H1 (cell line): Measurements from ENCODE around the gene LHFPL3. TPM values are rescaled to one million over a fixed set of nuclear protein-coding genes. Genes with fewer than 3 reads are reported as not detected.

Experiments
- CTCF ChIA-PET: fragments of 300-600 bp; sonication (Branson Sonifier 250); formaldehyde crosslinking; loops from one replicate; lab custom pipeline; 2021; ENCODE audit not compliant: partially characterized antibody; lab: Charles Lee
- POLR2A ChIA-PET: fragments of 300-600 bp; sonication (Branson Sonifier 250); formaldehyde crosslinking; loops from one replicate; lab custom pipeline; 2021; ENCODE audit warnings: inconsistent platforms; ENCODE audit not compliant: partially characterized antibody; lab: Charles Lee
- DNase-seq, 2 experiments: peaks; one replicate each; pipeline versions ENCODE4 v3.0.0 to v3.0.0-alpha.2; 2010 to 2022; ENCODE audit warnings: low spot score in 2 of 2, low read depth in 1 of 2, mixed read lengths in 1 of 2
- FAIRE-seq: peaks from 2 replicates; lab custom pipeline; 2011; peaks lifted over from hg19 to GRCh38; lab: Jason Lieb, UNC
- H2AFZ ChIP-seq: 2 replicates; pipeline ENCODE4 v1.8.1; 2012; ENCODE audit warnings: low read length, inconsistent platforms
- H2AK5ac ChIP-seq: 2 replicates; pipeline ENCODE4 v1.6.1; 2013; ENCODE audit warnings: low read depth, low read length
- H2BK120ac ChIP-seq: replicated peaks from 2 replicates; pipeline ENCODE3; 2013; ENCODE audit warnings: low read depth, low read length, inconsistent platforms
- H2BK12ac ChIP-seq: 2 replicates; pipeline ENCODE4 v1.6.1; 2013; ENCODE audit warnings: low read depth, low read length
- H2BK15ac ChIP-seq: 2 replicates; pipeline ENCODE4 v1.6.1; 2013; ENCODE audit warnings: low read length
- H2BK20ac ChIP-seq: 2 replicates; pipeline ENCODE4 v1.6.1; 2013; ENCODE audit warnings: low read length
- H2BK5ac ChIP-seq: 2 replicates; pipeline ENCODE4 v1.6.1; 2013; ENCODE audit warnings: low read depth, low read length
- H3K14ac ChIP-seq: 2 replicates; pipeline ENCODE4 v1.6.1; 2013; ENCODE audit warnings: inconsistent platforms; ENCODE audit not compliant: insufficient read length
- H3K18ac ChIP-seq: 2 replicates; pipeline ENCODE4 v1.6.1; 2013; ENCODE audit warnings: low read length; ENCODE audit errors: extremely low read depth
- H3K23ac ChIP-seq: 2 replicates; pipeline ENCODE4 v1.6.1; 2013; ENCODE audit warnings: inconsistent platforms; ENCODE audit not compliant: insufficient read length
- H3K23me2 ChIP-seq: 2 replicates; pipeline ENCODE4 v1.6.1; 2013; ENCODE audit warnings: low read depth, low read length
- H3K27ac ChIP-seq: 2 replicates; pipeline ENCODE4 v1.6.1; 2011; ENCODE audit warnings: low read depth, low read length, inconsistent platforms
- H3K27me3 ChIP-seq, 4 experiments: replicated peaks in 1 of 4; 1 replicate in 1 of 4; 2 replicates in 3 of 4; pipeline versions ENCODE4 v1.6.1 to v1.8.1; 2011 to 2013; ENCODE audit warnings: low read length in 3 of 4, mild to moderate bottlenecking in 3 of 4, inconsistent platforms in 2 of 4, mixed read lengths in 2 of 4, moderate library complexity in 1 of 4; ENCODE audit not compliant: control insufficient read depth in 3 of 4, insufficient read depth in 3 of 4; ENCODE audit errors: extremely low read depth in 1 of 4
- H3K36me3 ChIP-seq, 4 experiments: 2 replicates each; pipeline versions ENCODE4 v1.6.1 to v1.8.1; 2011 to 2013; ENCODE audit warnings: mild to moderate bottlenecking in 4 of 4, low read length in 3 of 4, moderate library complexity in 2 of 4, control low read depth in 1 of 4, inconsistent platforms in 1 of 4; ENCODE audit not compliant: insufficient read depth in 4 of 4, control insufficient read depth in 2 of 4
- H3K4ac ChIP-seq: replicated peaks from 2 replicates; pipeline ENCODE3; 2013; ENCODE audit warnings: low read length, low read depth, mixed read lengths, inconsistent platforms; ENCODE audit not compliant: insufficient read length
- H3K4me1 ChIP-seq, 4 experiments: replicated peaks in 1 of 4; 1 replicate in 1 of 4; 2 replicates in 3 of 4; pipeline versions ENCODE4 v1.6.1 to v1.8.1; 2011 to 2013; ENCODE audit warnings: low read length in 3 of 4, inconsistent platforms in 2 of 4, mixed read lengths in 1 of 4; ENCODE audit not compliant: insufficient read depth in 4 of 4, control insufficient read depth in 3 of 4
- H3K4me2 ChIP-seq, 2 experiments: 2 replicates each; pipeline versions ENCODE4 v1.6.1 to v1.8.1; 2011 to 2013; ENCODE audit warnings: low read depth in 2 of 2, low read length in 2 of 2, control low read depth in 1 of 2, inconsistent platforms in 1 of 2, mild to moderate bottlenecking in 1 of 2; ENCODE audit not compliant: insufficient read depth in 1 of 2
- H3K4me3 ChIP-seq, 4 experiments: fragments of 200-600, 300-600 bp in 1 of 4; sonication (generic), shearing (Covaris generic), sonication (Bioruptor Twin) in 1 of 4; 2 replicates each; pipeline versions ENCODE4 v1.5.1 to v1.8.1; 2011 to 2016; ENCODE audit warnings: low read length in 4 of 4, low read depth in 3 of 4, control low read depth in 2 of 4, inconsistent platforms in 2 of 4, mild to moderate bottlenecking in 2 of 4, mixed read lengths in 1 of 4, moderate library complexity in 1 of 4; ENCODE audit not compliant: insufficient read depth in 2 of 4; ENCODE audit errors: extremely low read depth in 1 of 4
- H3K56ac ChIP-seq: replicated peaks from 2 replicates; pipeline ENCODE3; 2013; ENCODE audit warnings: low read depth, mild to moderate bottlenecking, mixed read lengths, low read length, inconsistent platforms; ENCODE audit not compliant: insufficient read length
- H3K79me1 ChIP-seq: 2 replicates; pipeline ENCODE4 v1.6.1; 2013; ENCODE audit warnings: low read depth, low read length, control low read depth
- H3K79me2 ChIP-seq, 2 experiments: 2 replicates each; pipeline versions ENCODE4 v1.6.1 to v1.8.1; 2012 to 2013; ENCODE audit warnings: low read length in 2 of 2, mild to moderate bottlenecking in 2 of 2, inconsistent platforms in 1 of 2; ENCODE audit not compliant: insufficient read depth in 2 of 2, control insufficient read depth in 1 of 2
- H3K9ac ChIP-seq, 4 experiments: replicated peaks in 1 of 4; 1 replicate in 1 of 4; 2 replicates in 3 of 4; pipeline versions ENCODE4 v1.6.1 to v1.8.1; 2011 to 2013; ENCODE audit warnings: low read depth in 3 of 4, low read length in 3 of 4, control low read depth in 2 of 4, mild to moderate bottlenecking in 2 of 4, moderate library complexity in 2 of 4, inconsistent platforms in 1 of 4; ENCODE audit errors: extremely low read depth in 1 of 4
- H3K9me3 ChIP-seq, 2 experiments: 2 replicates each; pipeline versions ENCODE4 v1.6.1 to v1.8.1; 2012 to 2013; ENCODE audit warnings: mild to moderate bottlenecking in 2 of 2, moderate library complexity in 2 of 2, control low read depth in 1 of 2, inconsistent platforms in 1 of 2, low read depth in 1 of 2, low read length in 1 of 2, mixed read lengths in 1 of 2; ENCODE audit not compliant: insufficient read depth in 2 of 2
- H4K20me1 ChIP-seq, 2 experiments: replicated peaks in 1 of 2; 2 replicates each; pipeline versions ENCODE3 to v1.8.1; 2011 to 2013; ENCODE audit warnings: inconsistent platforms in 2 of 2, low read length in 2 of 2, mild to moderate bottlenecking in 1 of 2; ENCODE audit not compliant: insufficient read depth in 2 of 2, control insufficient read depth in 1 of 2
- H4K5ac ChIP-seq: 2 replicates; pipeline ENCODE4 v1.6.1; 2013; ENCODE audit warnings: low read length, low read depth, mixed read lengths, inconsistent platforms; ENCODE audit not compliant: insufficient read length
- H4K8ac ChIP-seq: 2 replicates; pipeline ENCODE4 v1.8.0; 2013; ENCODE audit warnings: mild to moderate bottlenecking, moderate library complexity, low read length, inconsistent platforms; ENCODE audit not compliant: insufficient read depth; ENCODE audit errors: extremely low read depth
- H4K91ac ChIP-seq: replicated peaks from 2 replicates; pipeline ENCODE3; 2013; ENCODE audit warnings: low read length, mixed read lengths, inconsistent platforms; ENCODE audit not compliant: insufficient read length
- BCL11A ChIP-seq, 2 experiments: IDR thresholded peaks; one replicate each; pipeline ENCODE4 v1.6.1; 2011; ENCODE audit warnings: low read depth in 2 of 2, low read length in 2 of 2, mild to moderate bottlenecking in 2 of 2
- CREB1 ChIP-seq: IDR thresholded peaks from 2 replicates; pipeline ENCODE4 v1.6.1; 2012; ENCODE audit warnings: inconsistent platforms
- CTBP2 ChIP-seq: IDR thresholded peaks from 2 replicates; pipeline ENCODE4 v1.7.0; 2011; ENCODE audit warnings: borderline replicate concordance, mild to moderate bottlenecking, moderate library complexity, mixed read lengths, low read length; ENCODE audit not compliant: insufficient read depth, insufficient read length
- EGR1 ChIP-seq: IDR thresholded peaks from 2 replicates; pipeline ENCODE4 v1.6.1; 2011; ENCODE audit warnings: low read depth, low read length, borderline replicate concordance
- GABPA ChIP-seq: IDR thresholded peaks from 2 replicates; pipeline ENCODE4 v1.6.1; 2011; ENCODE audit warnings: mild to moderate bottlenecking, low read length, moderate library complexity, borderline replicate concordance; ENCODE audit not compliant: insufficient read depth
- JUN ChIP-seq: IDR thresholded peaks from 2 replicates; pipeline ENCODE4 v1.6.1; 2011; ENCODE audit warnings: low read depth, mild to moderate bottlenecking, improper control_type of control experiment, low read length
- JUND ChIP-seq: IDR thresholded peaks from 2 replicates; pipeline ENCODE4 v1.6.1; 2011; ENCODE audit warnings: mild to moderate bottlenecking, improper control_type of control experiment, low read length
- KDM5A ChIP-seq: fragments of 200-600 bp; IDR thresholded peaks from 2 replicates; pipeline ENCODE4 v1.7.1; 2012; ENCODE audit warnings: mild to moderate bottlenecking, low read length, inconsistent platforms, mixed read lengths
- SIN3A ChIP-seq, 2 experiments: IDR thresholded peaks in 1 of 2; conservative IDR thresholded peaks in 1 of 2; 2 replicates each; pipeline ENCODE4 v1.6.1; 2011 to 2012; ENCODE audit warnings: low read length in 2 of 2, improper control_type of control experiment in 1 of 2, low read depth in 1 of 2, mild to moderate bottlenecking in 1 of 2
- SP4 ChIP-seq: IDR thresholded peaks from 2 replicates; pipeline ENCODE4 v1.6.1; 2012; ENCODE audit warnings: low read length, inconsistent platforms
- SRF ChIP-seq: IDR thresholded peaks from 2 replicates; pipeline ENCODE4 v1.6.1; 2011; ENCODE audit warnings: mild to moderate bottlenecking, low read depth, low read length, moderate library complexity
- SUZ12 ChIP-seq: fragments of 200-600 bp; sonication (generic); IDR thresholded peaks from 2 replicates; pipeline ENCODE4 v1.6.1; 2012; ENCODE audit warnings: mild to moderate bottlenecking, inconsistent platforms, low read length, moderate library complexity, mixed read lengths
- WGBS, 2 experiments: shearing (Covaris generic) in 1 of 2; methylation state at CpG; one replicate each; pipeline versions ENCODE4 v1.1.6 to v1.1.7; 2013 to 2015; ENCODE audit warnings: low lambda C conversion rate in 2 of 2, mixed read lengths in 2 of 2, inconsistent platforms in 1 of 2, low coverage in 1 of 2, missing lambda C conversion rate in 1 of 2; ENCODE audit not compliant: insufficient replicate concordance in 2 of 2, insufficient coverage in 1 of 2, insufficient read length in 1 of 2; ENCODE audit errors: extremely low coverage in 1 of 2, missing lambda C conversion rate in 1 of 2; 5-methylcytosine and 5-hydroxymethylcytosine counted together
- polyA plus RNA-seq, 7 experiments: library from polyadenylated mRNA; depleted of rRNA in 3 of 7; stranded (reverse) in 5 of 7; unstranded in 2 of 7; fragments of >200 nt in 5 of 7; fragments of 200-250 nt in 2 of 7; gene quantifications; 1 replicate in 5 of 7; 2 replicates in 1 of 7; 4 replicates in 1 of 7; pipeline versions ENCODE4 v1.2.1 to v1.2.3, GENCODE V29; 2011 to 2013; ENCODE audit warnings: missing spikeins in 2 of 7, mixed read lengths in 2 of 7
- total RNA-seq: library from RNA; stranded (reverse); fragmentation: NEBNext Ultra II Directional; extraction: Animal tissue kit (Norgen Biotek cat#: 25700); gene quantifications from 2 replicates; pipeline ENCODE4 v1.2.1, GENCODE V29; 2021
- TF ChIP-seq, protein P1 (sequence below): IDR thresholded peaks from 2 replicates; pipeline ENCODE4 v1.6.1; 2012; ENCODE audit warnings: inconsistent platforms
- TF ChIP-seq, protein P2 (sequence below): IDR thresholded peaks from 2 replicates; pipeline ENCODE4 v1.6.1; 2011; ENCODE audit warnings: low read length, improper control_type of control experiment

The LHFPL3 gene
- total and polyA plus RNA-seq, 2 of the 8 experiments (the other 6 are each of a cell fraction or from before 2014, with no cell fraction given): 0.24 to 0.50 TPM

DNA sequence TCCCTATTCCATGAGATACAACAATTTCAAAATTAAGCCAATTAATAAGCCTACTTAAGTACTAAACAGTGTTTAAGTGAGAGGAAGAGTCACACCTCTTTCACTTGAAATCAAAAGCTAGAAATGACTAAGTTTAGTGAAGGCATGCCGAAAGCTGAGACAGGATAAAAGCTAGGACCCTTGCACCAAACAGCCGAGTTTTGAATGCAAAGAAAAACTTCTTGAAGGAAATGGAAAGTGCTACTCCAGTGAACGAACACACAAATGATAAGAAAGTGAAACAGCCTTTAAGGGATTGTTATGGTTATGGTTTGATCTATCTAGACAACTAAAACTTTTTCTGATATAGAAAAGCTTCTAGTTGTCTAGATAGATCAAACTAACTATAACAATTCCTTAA lies 550.2 kb downstream of the LHFPL3 start:
- H3K23me2 ChIP-seq: no peaks in the 10 kb centered on the region
- TF ChIP-seq, protein P1, sequence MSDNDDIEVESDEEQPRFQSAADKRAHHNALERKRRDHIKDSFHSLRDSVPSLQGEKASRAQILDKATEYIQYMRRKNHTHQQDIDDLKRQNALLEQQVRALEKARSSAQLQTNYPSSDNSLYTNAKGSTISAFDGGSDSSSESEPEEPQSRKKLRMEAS: no peak
- TF ChIP-seq JUND (no peak), CREB1 (no peak), KDM5A (no peak), GABPA (no peak), BCL11A (IDR thresholded peaks at IDR 0.05; ENCODE audit: low read depth in 2 of 2, low read length in 2 of 2) (no peak), SRF (no peak), SUZ12 (no peak), SIN3A (conservative IDR thresholded peaks at IDR 0.05 in 1 of 2, IDR thresholded peaks at IDR 0.05 in 1 of 2; ENCODE audit: low read depth in 1 of 2, low read length in 2 of 2) (no peak), JUN (no peak), EGR1 (no peak), SP4 (no peak), CTBP2 (no peak)
- TF ChIP-seq, protein P2, sequence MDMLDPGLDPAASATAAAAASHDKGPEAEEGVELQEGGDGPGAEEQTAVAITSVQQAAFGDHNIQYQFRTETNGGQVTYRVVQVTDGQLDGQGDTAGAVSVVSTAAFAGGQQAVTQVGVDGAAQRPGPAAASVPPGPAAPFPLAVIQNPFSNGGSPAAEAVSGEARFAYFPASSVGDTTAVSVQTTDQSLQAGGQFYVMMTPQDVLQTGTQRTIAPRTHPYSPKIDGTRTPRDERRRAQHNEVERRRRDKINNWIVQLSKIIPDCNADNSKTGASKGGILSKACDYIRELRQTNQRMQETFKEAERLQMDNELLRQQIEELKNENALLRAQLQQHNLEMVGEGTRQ: no peak

More for the DNA sequence above, 550.2 kb downstream of the LHFPL3 start:
- no peak overlapping the region for H3K23ac ChIP-seq
- H2BK120ac ChIP-seq: no peak overlapping the region
- H3K4ac ChIP-seq: no peak overlapping the region
- POLR2A ChIA-PET: no interaction called here
- no peak overlapping the region for H3K4me3 ChIP-seq
- H3K4me2 ChIP-seq: no peak overlapping the region
- no peak overlapping the region for H3K14ac ChIP-seq
- H3K27ac ChIP-seq: no peak overlapping the region
- H2AFZ ChIP-seq: no peak overlapping the region
- no peak overlapping the region for H4K91ac ChIP-seq
- H2BK20ac ChIP-seq: no peak overlapping the region
- no peak overlapping the region for H3K18ac ChIP-seq
- H3K9me3 ChIP-seq: peaks cover 0 to 3% of the 10 kb centered on the region in 2 experiments; a peak in 1 of 4 replicates
- H2BK15ac ChIP-seq: no peak overlapping the region
- H2AK5ac ChIP-seq: no peak overlapping the region
- H2BK5ac ChIP-seq: no peak overlapping the region
- H4K20me1 ChIP-seq: no peaks in the 10 kb centered on the region
- no peaks in the 10 kb centered on the region for H3K79me1 ChIP-seq
- H4K5ac ChIP-seq: no peak overlapping the region
- 92% methylated on average over 3 of the region's 3 CpGs; no CpG with 5 or more reads in 1 of the 2 experiments for WGBS, 2 experiments
- H3K9ac ChIP-seq: no peak overlapping the region
- no peaks in the 10 kb centered on the region for H3K4me1 ChIP-seq
- FAIRE-seq (no peak), DNase-seq (no peak)
- H3K79me2 ChIP-seq: no peaks in the 10 kb centered on the region
- H3K27me3 ChIP-seq: no peaks in the 10 kb centered on the region
- no peaks in the 10 kb centered on the region for H3K36me3 ChIP-seq
- H3K56ac ChIP-seq: no peak overlapping the region
- no peak overlapping the region for H2BK12ac ChIP-seq
- no peak overlapping the region for H4K8ac ChIP-seq
- CTCF ChIA-PET: interaction anchor here (0.7 to 1.9 kb wide), 2 partner anchors 30 to 521 kb away, joined by 3 to 8 read pairs; no protein-coding TSS in a partner anchor
